Measurements from ENCODE around the gene ANKRD44.

GRCh38 chr2:197273485-197273884, 37.1 kb downstream of the ANKRD44 start:
- TF ChIP-seq CTCF (conservative IDR thresholded peaks at IDR 0.05; ENCODE audit: low read length) (no peak), EZH2phosphoT487 (IDR thresholded peaks at IDR 0.05; ENCODE audit: borderline replicate concordance) (no peak)
